Stimulated activated CD8-positive, alpha-beta memory T cell treated with anti-CD3 and anti-CD28 coated beads, Interleukin-15, amount 100 ng/mL, for 4 hours (primary cell): ENCODE data around the gene MDM2.
"Not testable (repeated sequence)": the region's sequence is repeated elsewhere in the genome, so short reads cannot be mapped to it uniquely, and the experiment has no call there.

Experiments used
- DNase-seq, 2 donors: peaks; one replicate each; pipeline ENCODE4 v3.0.0-alpha.2; 2020; ENCODE audit warnings: low read depth in 2 of 2

MDM2 gene

DNA sequence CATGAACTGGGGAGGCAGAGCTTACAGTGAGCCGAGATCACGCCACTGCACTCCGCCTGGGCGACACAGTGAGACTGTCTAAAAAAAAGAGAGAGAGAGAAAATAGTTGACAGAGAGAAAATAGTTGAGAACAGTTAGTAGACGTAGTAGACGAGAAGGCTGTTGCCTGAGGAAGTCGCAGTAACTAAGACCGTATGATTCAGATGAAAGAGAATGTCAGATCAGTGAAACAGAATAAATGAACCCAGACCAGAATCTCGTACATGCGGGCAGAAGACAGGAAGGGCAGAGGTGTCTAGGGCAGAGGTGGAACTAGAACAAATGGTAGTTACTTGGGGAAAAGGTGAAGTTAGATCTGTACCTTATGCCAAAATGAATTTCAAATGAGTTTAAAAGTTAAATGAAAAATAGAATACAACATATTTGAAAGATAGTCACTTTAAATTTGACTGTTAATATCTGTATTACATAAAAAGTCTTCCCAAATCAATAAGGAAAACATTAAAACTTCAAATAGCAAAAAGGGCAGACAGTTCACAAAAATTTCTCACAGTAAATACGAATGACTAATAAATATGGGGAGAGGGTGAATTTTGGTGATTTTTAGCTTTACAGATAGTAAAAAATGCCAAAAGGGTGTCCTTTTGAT is 17.7 kb downstream of the MDM2 start:
- no peak for DNase-seq

DNA sequence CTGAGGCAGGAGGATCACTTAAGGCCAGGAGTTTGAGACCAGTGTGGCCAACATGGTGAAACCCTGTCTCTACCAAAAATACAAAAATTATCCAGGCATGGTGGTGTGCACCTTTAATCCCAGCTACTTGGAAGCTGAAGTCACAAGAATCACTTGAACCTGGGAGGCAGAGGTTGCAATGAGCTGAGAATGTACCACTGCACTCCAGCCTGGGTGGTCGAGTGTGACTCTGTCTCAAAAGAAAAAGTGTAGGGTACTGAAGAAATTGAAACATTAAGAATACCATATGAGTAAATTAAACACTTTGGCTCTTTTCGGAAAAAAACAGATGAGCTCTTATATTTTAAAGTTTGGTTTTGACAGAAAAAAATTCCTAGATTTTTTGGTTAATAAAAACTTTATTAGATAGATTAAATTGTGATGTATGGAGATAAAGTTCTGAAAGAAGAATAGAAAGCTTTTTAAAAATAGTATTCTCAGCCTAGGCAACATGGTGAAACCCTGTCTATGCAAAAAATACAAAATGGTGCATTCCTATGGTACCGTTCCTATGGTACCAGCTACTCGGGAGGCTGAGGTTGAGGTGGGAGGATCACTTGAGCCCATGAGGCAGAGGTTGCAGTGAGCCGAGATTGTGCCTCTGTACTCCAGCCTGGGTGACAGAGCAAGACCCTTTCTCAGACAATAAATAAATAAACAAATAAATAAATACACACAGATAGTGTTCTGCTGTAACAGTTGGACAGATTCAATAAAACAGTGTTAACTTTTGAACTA is 20.1 kb downstream of the MDM2 start:
- DNase-seq, result no peak

DNA sequence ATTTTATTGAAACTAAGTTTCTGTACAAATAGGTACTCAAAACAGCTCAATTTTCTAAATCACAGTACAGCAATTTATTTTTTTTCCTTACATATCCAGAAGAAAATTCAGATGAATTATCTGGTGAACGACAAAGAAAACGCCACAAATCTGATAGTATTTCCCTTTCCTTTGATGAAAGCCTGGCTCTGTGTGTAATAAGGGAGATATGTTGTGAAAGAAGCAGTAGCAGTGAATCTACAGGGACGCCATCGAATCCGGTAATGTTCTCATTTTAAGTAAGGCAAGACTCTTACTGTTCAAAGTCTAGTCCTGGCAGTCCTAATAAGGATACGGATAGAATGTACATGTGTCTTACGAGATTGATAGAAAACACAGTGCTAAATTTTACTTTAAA is 20.7 kb downstream of the MDM2 start:
- no peak for DNase-seq

GRCh38 chr12:68831272-68831671 is 23.3 kb downstream of the MDM2 start:
- no peak for DNase-seq

DNA sequence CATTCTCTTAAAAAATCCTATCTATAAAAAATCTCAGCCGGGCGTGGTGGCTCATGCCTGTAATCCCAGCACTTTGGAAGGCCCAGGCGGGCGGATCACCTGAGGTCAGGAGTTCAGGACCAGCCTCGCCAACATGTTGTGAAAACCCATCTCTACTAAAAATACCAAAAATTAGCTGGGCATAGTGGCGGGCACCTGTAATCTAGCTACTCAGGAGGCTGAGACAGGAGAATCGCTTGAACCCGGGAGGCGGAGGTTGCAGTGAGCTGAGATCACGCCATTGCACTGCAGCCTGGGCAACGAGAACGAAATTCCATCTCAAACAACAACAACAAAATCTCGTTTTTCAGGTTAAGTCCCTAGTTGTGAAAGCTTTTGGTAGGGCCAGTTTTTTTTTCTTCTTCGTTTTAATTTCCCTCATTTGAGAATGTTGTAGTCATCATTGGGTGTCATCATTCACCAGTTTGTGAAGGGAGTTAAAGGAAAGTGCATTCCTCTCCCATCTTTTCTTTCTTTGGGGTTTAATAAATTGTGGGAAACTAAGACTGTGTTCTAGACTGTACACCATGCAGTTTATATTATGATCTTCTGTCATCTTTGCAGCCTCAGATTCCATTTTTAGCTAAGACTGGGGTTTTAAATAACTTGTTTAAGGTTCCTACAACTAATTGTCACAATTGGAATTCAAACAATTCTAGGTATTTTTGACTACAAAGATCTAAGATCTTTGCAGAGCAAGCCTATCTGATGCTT is 23.9 kb downstream of the MDM2 start:
- no peak for DNase-seq

DNA sequence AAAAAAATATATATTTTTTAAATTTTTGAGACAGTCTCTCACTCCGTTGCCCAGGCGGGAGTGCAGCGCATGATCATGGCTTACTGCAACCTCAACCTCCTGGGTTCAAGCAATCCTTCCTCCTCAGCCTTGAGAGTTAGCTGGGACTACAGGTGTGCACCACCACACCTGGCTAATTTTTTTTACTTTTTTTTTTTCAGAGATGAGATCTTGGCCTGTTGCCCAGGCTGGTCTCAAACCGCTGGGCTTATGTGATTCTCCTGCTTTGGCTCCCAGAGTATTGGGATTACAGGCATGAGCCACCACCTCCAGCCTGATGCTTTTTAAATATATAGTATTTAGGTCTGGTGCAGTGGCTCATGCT is 24.5 kb downstream of the MDM2 start:
- DNase-seq, result no peak

DNA sequence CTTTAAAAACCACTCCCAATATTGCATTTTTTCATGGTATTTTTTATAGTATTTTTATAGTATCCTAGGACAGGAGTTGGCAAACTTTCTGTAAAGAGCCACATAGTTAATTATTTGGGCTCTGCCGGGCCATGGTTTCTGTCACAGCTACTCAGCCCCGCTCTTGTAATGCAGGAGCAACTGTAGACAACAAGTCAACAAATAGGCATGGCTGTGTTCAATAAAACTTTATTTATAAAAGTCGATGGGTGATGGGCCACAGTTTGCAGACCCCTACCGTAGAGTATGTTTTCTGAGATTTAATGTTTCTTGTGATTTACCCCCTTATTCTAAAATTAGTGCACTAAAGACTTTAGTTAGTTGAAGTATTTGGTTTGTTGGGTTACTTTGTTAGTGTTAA is 25.5 kb downstream of the MDM2 start:
- no peak for DNase-seq

- no peak for DNase-seq
Observed at GRCh38 chr12:68835333-68835908, 27.4 kb downstream of the MDM2 start.

DNA sequence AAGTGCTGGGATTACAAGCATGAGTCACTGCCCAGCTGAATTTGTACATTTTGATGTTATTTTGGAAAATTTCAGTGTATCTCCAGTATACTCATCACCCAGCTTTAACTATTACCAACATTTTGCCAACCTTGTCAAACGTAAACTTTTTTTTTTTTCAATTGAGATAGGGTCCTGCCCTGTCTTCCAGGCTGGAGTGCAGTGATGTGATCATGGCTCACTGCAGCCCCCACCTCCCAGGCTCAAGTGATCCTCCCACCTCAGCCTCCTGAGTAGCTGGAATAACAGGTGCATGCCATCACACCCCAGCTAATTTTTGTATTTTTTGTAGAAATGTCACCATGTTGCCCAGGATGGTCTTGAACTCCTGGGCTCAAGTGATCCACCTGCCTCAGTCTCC is 29.2 kb downstream of the MDM2 start:
- no peak for DNase-seq

GRCh38 chr12:68838046-68838886 is 30.3 kb downstream of the MDM2 start:
- no peak for DNase-seq

- DNase-seq, result no peak
Observed at GRCh38 chr12:68839183-68840147, 31.5 kb downstream of the MDM2 start.

DNA sequence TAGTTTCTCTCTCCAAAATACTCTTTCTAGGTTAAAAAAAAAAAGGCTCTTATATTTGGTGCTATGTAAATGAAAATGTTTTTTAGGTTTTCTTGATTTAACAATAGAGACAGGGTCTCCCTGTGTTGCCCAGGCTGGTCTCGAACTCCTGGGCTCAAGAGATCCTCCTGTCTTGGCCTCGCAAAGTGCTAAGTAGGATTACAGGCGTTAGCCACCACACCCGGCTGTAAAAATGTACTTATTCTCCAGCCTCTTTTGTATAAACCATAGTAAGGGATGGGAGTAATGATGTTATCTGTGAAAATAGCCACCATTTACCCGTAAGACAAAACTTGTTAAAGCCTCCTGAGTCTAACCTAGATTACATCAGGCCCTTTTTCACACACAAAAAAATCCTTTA is 33.2 kb downstream of the MDM2 start:
- DNase-seq, result not testable (repeated sequence)

- DNase-seq, result no peak
Observed at GRCh38 chr12:68841717-68842116, 33.7 kb downstream of the MDM2 start.

DNA sequence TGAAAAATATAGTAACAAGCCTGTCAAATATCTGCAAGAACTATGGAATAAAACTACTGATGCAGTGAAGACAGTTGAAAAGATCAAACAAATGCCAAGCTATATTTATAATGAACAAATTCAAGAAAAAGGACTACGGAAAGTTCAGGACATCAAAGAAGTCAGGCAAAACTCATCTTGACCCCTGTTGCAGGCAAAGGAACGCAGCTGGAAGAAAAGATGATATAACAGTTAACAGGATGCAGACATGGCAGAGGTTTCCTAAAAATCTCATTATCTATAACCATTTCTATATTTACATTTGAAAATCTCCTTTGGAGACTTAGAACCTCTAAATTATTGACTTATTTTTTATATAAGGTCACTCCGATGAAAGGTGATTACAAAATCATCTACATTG is 34.1 kb downstream of the MDM2 start:
- no peak for DNase-seq

- DNase-seq, result no peak
Observed at GRCh38 chr12:68842784-68843567, 35.0 kb downstream of the MDM2 start.

DNA sequence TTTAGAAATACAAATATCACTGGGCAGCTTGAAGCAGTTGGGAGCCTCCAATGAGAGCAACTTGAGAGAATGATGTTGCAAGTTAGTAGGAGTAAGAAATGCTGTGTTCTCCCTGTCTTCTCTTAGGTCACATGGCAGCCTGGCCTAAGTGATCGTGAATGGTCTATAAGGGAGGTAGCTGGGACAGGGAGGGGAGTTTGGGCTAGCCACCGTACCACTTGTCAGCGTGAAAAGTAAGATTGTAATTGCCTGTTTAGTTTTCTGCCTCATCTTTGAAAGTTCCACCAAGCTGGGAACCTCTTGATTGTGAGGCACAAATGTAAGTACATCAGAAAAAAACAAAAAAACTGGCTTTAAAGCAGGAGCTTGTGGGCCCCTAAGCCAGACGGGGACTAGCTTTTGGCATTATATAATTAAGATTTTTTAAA is 36.4 kb downstream of the MDM2 start:
- DNase-seq, result no peak

GRCh38 chr12:68844788-68845695 is 37.1 kb downstream of the MDM2 start:
- no peak for DNase-seq

- DNase-seq, result no peak
Observed at GRCh38 chr12:68846811-68847210, 38.8 kb downstream of the MDM2 start.

DNA sequence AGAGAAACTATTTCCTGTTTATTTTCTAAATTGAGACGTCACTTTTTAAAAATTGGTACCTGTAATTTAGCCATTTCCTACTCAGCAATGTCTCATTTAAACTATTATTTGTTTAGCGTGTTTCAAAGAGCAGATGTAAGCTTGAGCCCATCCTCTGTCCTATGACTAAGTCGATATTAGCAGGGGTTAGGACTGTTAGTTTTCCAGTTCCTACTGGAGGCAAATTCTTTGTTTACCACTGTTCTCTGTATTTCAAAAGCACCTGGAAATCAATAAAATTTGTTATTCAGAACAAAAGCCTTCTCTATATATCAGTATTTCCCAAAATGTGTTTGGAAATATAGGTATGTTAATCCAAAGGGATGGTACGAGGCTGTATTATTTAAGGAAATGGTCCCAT is 42.4 kb downstream of the MDM2 start:
- DNase-seq, result no peak
